Measurements from ENCODE around the gene NRL. TPM values are rescaled to one million over a fixed set of nuclear protein-coding genes. Genes with fewer than 3 reads are reported as not detected.

NRL gene
- total RNA-seq, 4 donors from 2014 or later, result 2.1 to 11.7 (median 8.4) TPM

- 79 to 85% methylated on average over 7 to 10 of the region's 10 CpGs for WGBS, 2 donors
- Histone ChIP-seq H3K9me3 (no peaks in the 10 kb centered on the region), H3K36me3 (no peaks in the 10 kb centered on the region), H3K27ac (no peak overlapping the region), H3K4me1 (peaks cover 8 to 14% of the 10 kb centered on the region in 2 donors), H3K27me3 (no peaks in the 10 kb centered on the region), H3K4me3 (replicated peaks in 1 of 3) (no peak overlapping the region)
- TF ChIP-seq POLR2A (IDR thresholded peaks at IDR 0.05), result no peak
- TF ChIP-seq, protein P1, sequence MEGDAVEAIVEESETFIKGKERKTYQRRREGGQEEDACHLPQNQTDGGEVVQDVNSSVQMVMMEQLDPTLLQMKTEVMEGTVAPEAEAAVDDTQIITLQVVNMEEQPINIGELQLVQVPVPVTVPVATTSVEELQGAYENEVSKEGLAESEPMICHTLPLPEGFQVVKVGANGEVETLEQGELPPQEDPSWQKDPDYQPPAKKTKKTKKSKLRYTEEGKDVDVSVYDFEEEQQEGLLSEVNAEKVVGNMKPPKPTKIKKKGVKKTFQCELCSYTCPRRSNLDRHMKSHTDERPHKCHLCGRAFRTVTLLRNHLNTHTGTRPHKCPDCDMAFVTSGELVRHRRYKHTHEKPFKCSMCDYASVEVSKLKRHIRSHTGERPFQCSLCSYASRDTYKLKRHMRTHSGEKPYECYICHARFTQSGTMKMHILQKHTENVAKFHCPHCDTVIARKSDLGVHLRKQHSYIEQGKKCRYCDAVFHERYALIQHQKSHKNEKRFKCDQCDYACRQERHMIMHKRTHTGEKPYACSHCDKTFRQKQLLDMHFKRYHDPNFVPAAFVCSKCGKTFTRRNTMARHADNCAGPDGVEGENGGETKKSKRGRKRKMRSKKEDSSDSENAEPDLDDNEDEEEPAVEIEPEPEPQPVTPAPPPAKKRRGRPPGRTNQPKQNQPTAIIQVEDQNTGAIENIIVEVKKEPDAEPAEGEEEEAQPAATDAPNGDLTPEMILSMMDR (IDR thresholded peaks at IDR 0.05), result no peak
- intact Hi-C loops (cut with DNase I), result loop anchor here (5.0 kb wide), 1 partner anchor 51 kb away; no protein-coding TSS in a partner anchor
- no peak for DNase-seq
These were observed 58.6 kb downstream of the NRL start for GRCh38 chr14:24055971-24056799.

DNA sequence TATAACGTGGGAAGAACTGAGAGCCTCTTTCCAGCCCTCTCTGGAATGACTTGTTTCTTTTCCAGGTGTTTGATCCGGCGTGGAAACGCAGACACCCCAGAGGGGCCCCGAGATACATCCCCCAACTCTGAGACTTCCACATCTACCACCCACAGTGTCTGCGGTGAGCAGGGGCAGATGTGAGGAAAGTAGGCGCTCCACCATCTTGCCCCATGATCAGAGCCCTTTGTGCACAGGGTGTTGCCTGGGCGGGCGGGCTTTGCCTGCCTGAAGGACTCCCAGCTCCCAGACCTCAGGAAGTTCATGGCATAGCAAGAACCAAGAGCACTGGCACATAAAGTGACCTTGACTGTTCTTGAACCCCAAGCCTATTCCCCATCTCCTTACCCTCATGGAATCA is 60.1 kb downstream of the NRL start:
- no peak overlapping the region for H3K4me3 ChIP-seq (replicated peaks in 1 of 3)
- TF ChIP-seq POLR2A (IDR thresholded peaks at IDR 0.05), result no peak
- TF ChIP-seq, protein P1 (IDR thresholded peaks at IDR 0.05), result no peak
- H3K9me3 ChIP-seq, result no peaks in the 10 kb centered on the region
- intact Hi-C loops (cut with DNase I), result loop anchor here (5.0 kb wide), 1 partner anchor 53 kb away; no protein-coding TSS in a partner anchor
- H3K27me3 ChIP-seq, result no peaks in the 10 kb centered on the region
- H3K36me3 ChIP-seq, result no peaks in the 10 kb centered on the region
- no peak for DNase-seq
- H3K27ac ChIP-seq, result no peak overlapping the region
- H3K4me1 ChIP-seq, result peaks cover 8 to 14% of the 10 kb centered on the region in 2 donors
- WGBS, 2 donors, result 92 to 95% methylated on average over 9 of the region's 9 CpGs

DNA sequence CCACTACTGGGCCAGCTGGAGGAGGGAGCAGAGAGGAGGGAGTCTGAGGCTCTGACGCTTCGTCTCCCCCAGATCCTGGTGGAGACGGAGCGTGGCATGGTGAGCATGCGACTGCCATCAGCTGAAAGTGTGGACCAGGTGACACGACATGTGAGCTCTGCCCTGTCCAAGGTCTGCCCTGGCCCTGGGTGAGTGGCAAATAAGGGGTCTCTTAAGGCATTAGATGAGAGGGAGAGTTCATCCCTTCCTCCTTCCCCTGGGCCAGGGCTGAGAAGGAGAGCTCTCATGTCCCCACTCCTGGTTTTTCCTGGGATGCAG is 60.5 kb downstream of the NRL start:
- intact Hi-C loops (cut with DNase I), result no loop called here
- peaks cover 8 to 14% of the 10 kb centered on the region in 2 donors for H3K4me1 ChIP-seq

GRCh38 chr14:24053548-24054323 is 61.0 kb downstream of the NRL start:
- Histone ChIP-seq H3K4me1 (peaks cover 8 to 14% of the 10 kb centered on the region in 2 donors), H3K27me3 (no peaks in the 10 kb centered on the region), H3K27ac (no peak overlapping the region), H3K36me3 (no peaks in the 10 kb centered on the region), H3K4me3 (replicated peaks in 1 of 3) (no peak overlapping the region), H3K9me3 (no peaks in the 10 kb centered on the region)
- WGBS, 2 donors, result 80 to 81% methylated on average over 9 to 10 of the region's 10 CpGs
- no peak for DNase-seq
- intact Hi-C loops (cut with DNase I), result no loop called here
- TF ChIP-seq POLR2A (IDR thresholded peaks at IDR 0.05), result no peak
- TF ChIP-seq, protein P1 (IDR thresholded peaks at IDR 0.05), result no peak

More for the DNA sequence above, 60.5 kb downstream of the NRL start:
- H3K4me3 ChIP-seq (replicated peaks in 1 of 3), result no peak overlapping the region
- no peak for DNase-seq
- 87 to 93% methylated on average over 6 of the region's 6 CpGs for WGBS, 2 donors
- no peaks in the 10 kb centered on the region for H3K27me3 ChIP-seq
- H3K36me3 ChIP-seq, result no peaks in the 10 kb centered on the region
- TF ChIP-seq, protein P1 (IDR thresholded peaks at IDR 0.05), result no peak
- TF ChIP-seq POLR2A (IDR thresholded peaks at IDR 0.05), result no peak
- H3K27ac ChIP-seq, result no peak overlapping the region
- no peaks in the 10 kb centered on the region for H3K9me3 ChIP-seq
